GM12878 (cell line): ENCODE measurements around the gene RIPPLY2. TPM values are rescaled to one million over a fixed set of nuclear protein-coding genes. Genes with fewer than 3 reads are reported as not detected.

Experiments used
- ATAC-seq: fragments of 200-7000 bp; cut with Tn5 transposase; 3 replicates; pipeline ENCODE4 v1.9.1; 2020; ENCODE audit warnings: mild to moderate bottlenecking, moderate library complexity
- BruUV-seq: library from RNA; stranded (reverse); fragments of 400-500 nt; replicated peaks from 2 replicates; lab custom pipeline; 2021; lab: Mats Ljungman, UMichigan
- CTCF ChIA-PET: fragments of 300-600 bp; sonication (Branson Sonifier 250); formaldehyde crosslinking; extraction: SDS; loops from one replicate; lab custom pipeline; 2021; ENCODE audit warnings: inconsistent platforms; lab: Yijun Ruan, JAX
- POLR2A ChIA-PET: fragments of 350-600 bp; formaldehyde crosslinking; extraction: SDS; loops from one replicate; lab custom pipeline; 2021; ENCODE audit warnings: inconsistent platforms; lab: Charles Lee
- RAD21 ChIA-PET: fragments of 300-600 bp; sonication (Branson Sonifier 250); formaldehyde crosslinking; loops from one replicate; lab custom pipeline; 2023; ENCODE audit warnings: antibody characterized with exemption; ENCODE audit not compliant: unreplicated experiment; lab: Charles Lee
- SMC1A ChIA-PET: fragments of 300-600 bp; sonication (Branson Sonifier 250); formaldehyde crosslinking; loops from one replicate; lab custom pipeline; 2023; ENCODE audit not compliant: unreplicated experiment, uncharacterized antibody; lab: Charles Lee
- DNase-seq: peaks from one replicate; pipeline ENCODE4 v3.0.0-alpha.2; 2011; ENCODE audit warnings: low read depth, low spot score
- FAIRE-seq: peaks from 3 replicates; lab custom pipeline; 2011; peaks lifted over from hg19 to GRCh38; lab: Jason Lieb, UNC
- H2AFZ ChIP-seq: 2 replicates; pipeline ENCODE4 v1.6.0; 2011; ENCODE audit warnings: low read depth, low read length, control low read depth; ENCODE audit not compliant: control insufficient read depth
- H3K27ac ChIP-seq: 2 replicates; pipeline ENCODE4 v1.5.1; 2011; ENCODE audit warnings: control low read depth; ENCODE audit not compliant: control insufficient read depth, insufficient read depth
- H3K27me3 ChIP-seq, 2 experiments: replicated peaks in 1 of 2; 2 replicates each; pipeline versions ENCODE4 v1.6.0 to v1.6.1; 2011; ENCODE audit warnings: low read length in 1 of 2; ENCODE audit not compliant: control insufficient read depth in 2 of 2, insufficient read depth in 2 of 2
- H3K36me3 ChIP-seq, 2 experiments: 2 replicates each; pipeline ENCODE4 v1.5.1; 2011; ENCODE audit warnings: low read length in 1 of 2; ENCODE audit not compliant: control insufficient read depth in 2 of 2, insufficient read depth in 2 of 2
- H3K4me1 ChIP-seq: 2 replicates; pipeline ENCODE4 v1.6.1; 2011; ENCODE audit warnings: mild to moderate bottlenecking, low read length, moderate library complexity, mixed read lengths; ENCODE audit not compliant: control insufficient read depth, insufficient read depth
- H3K4me2 ChIP-seq: 2 replicates; pipeline ENCODE4 v1.6.0; 2011; ENCODE audit warnings: control low read depth; ENCODE audit not compliant: control insufficient read depth, insufficient read depth
- H3K4me3 ChIP-seq: fragments of 200-600 bp; sonication (generic); 2 replicates; pipeline ENCODE4 v1.5.1; 2016
- H3K79me2 ChIP-seq: 2 replicates; pipeline ENCODE4 v1.6.0; 2011; ENCODE audit warnings: low read length; ENCODE audit not compliant: control insufficient read depth, insufficient read depth
- H3K9ac ChIP-seq: 2 replicates; pipeline ENCODE4 v1.8.0; 2011; ENCODE audit warnings: low read length, control low read depth, mixed read lengths; ENCODE audit not compliant: control insufficient read depth, insufficient read depth
- H3K9me3 ChIP-seq: replicated peaks from 3 replicates; pipeline ENCODE4 v1.5.1; 2011; ENCODE audit warnings: mild to moderate bottlenecking, low read length; ENCODE audit not compliant: control insufficient read depth, insufficient read depth
- H4K20me1 ChIP-seq: 2 replicates; pipeline ENCODE4 v1.6.0; 2011; ENCODE audit not compliant: control insufficient read depth, insufficient read depth
- CEBPB ChIP-seq, 2 experiments: fragments of 150-350 bp in 1 of 2; IDR thresholded peaks; 2 replicates each; pipeline ENCODE4 v1.6.1; 2012 to 2014; ENCODE audit warnings: low read depth in 2 of 2, low read length in 2 of 2, borderline replicate concordance in 1 of 2, inconsistent platforms in 1 of 2
- EED ChIP-seq: sonication (generic); IDR thresholded peaks from 2 replicates; pipeline ENCODE4 v1.6.1; 2016; ENCODE audit warnings: antibody characterized with exemption, low read depth
- GABPA ChIP-seq: IDR thresholded peaks from 2 replicates; pipeline ENCODE4 v1.6.1; 2014; ENCODE audit warnings: antibody characterized with exemption, low read depth, mild to moderate bottlenecking, inconsistent platforms
- IRF3 ChIP-seq: fragments of 450-650 bp; IDR thresholded peaks from 2 replicates; pipeline ENCODE4 v1.6.1; 2014; ENCODE audit warnings: mild to moderate bottlenecking
- KAT2A ChIP-seq: conservative IDR thresholded peaks from 2 replicates; pipeline ENCODE4 v1.6.1; 2011; ENCODE audit warnings: low read depth, low read length; ENCODE audit not compliant: control insufficient read depth
- KLF5 ChIP-seq: fragments of 450-650 bp; IDR thresholded peaks from 2 replicates; pipeline ENCODE4 v1.6.1; 2014; ENCODE audit warnings: mild to moderate bottlenecking; ENCODE audit not compliant: partially characterized antibody
- NR2F1 ChIP-seq: fragments of 450-650 bp; conservative IDR thresholded peaks from 2 replicates; pipeline ENCODE4 v1.6.1; 2017; ENCODE audit warnings: mild to moderate bottlenecking
- PAX5 ChIP-seq: IDR thresholded peaks from 2 replicates; pipeline ENCODE4 v1.6.1; 2011; ENCODE audit warnings: low read depth, low read length, borderline replicate concordance
- RAD21 ChIP-seq: IDR thresholded peaks from 2 replicates; pipeline ENCODE4 v1.6.1; 2011; ENCODE audit warnings: mild to moderate bottlenecking, low read depth, low read length, moderate library complexity; ENCODE audit not compliant: insufficient read depth
- RELA ChIP-seq: fragments of 450-650 bp; IDR thresholded peaks from 2 replicates; pipeline ENCODE4 v1.8.0; 2014; ENCODE audit warnings: borderline replicate concordance; ENCODE audit not compliant: partially characterized antibody
- RELB ChIP-seq: fragments of 450-650 bp; IDR thresholded peaks from 2 replicates; pipeline ENCODE4 v1.6.1; 2017; ENCODE audit warnings: low read depth, mild to moderate bottlenecking, moderate library complexity
- STAT1 ChIP-seq: fragments of 450-650 bp; conservative IDR thresholded peaks from 2 replicates; pipeline ENCODE4 v1.6.1; 2014; ENCODE audit warnings: antibody characterized with exemption, mild to moderate bottlenecking
- TAF1 ChIP-seq: IDR thresholded peaks from 2 replicates; pipeline ENCODE4 v1.6.1; 2011; ENCODE audit warnings: mild to moderate bottlenecking, low read depth, low read length, borderline replicate concordance
- TCF12 ChIP-seq: IDR thresholded peaks from 2 replicates; pipeline ENCODE4 v1.6.1; 2011; ENCODE audit warnings: low read depth, mild to moderate bottlenecking, low read length
- TCF3 ChIP-seq: IDR thresholded peaks from 2 replicates; pipeline ENCODE4 v1.6.1; 2012; ENCODE audit warnings: low read depth, mild to moderate bottlenecking, low read length, borderline replicate concordance; ENCODE audit not compliant: insufficient read depth
- ZSCAN29 ChIP-seq: fragments of 450-650 bp; IDR thresholded peaks from 2 replicates; pipeline ENCODE4 v1.6.1; 2017; ENCODE audit warnings: mild to moderate bottlenecking, moderate library complexity
- WGBS: methylation state at CpG from one replicate; pipeline ENCODE4 v1.1.6; 2016; ENCODE audit warnings: low lambda C conversion rate; ENCODE audit not compliant: insufficient replicate concordance, insufficient coverage; ENCODE audit errors: missing lambda C conversion rate; 5-methylcytosine and 5-hydroxymethylcytosine counted together
- in situ Hi-C: fragments of 300-500 bp; cut with MboI; formaldehyde crosslinking; loops from 9 replicates; pipeline ENCODE4 v1.14.3; 2018; ENCODE audit warnings: mixed read lengths
- intact Hi-C: fragments of 100-400 bp; cut with micrococcal nuclease; formaldehyde crosslinking; loops from one replicate; pipeline ENCODE4 v1.14.2; 2022; ENCODE audit not compliant: unreplicated experiment
- polyA plus RNA-seq, 11 experiments: library from polyadenylated mRNA; depleted of rRNA in 4 of 11; unstranded in 6 of 11; stranded (reverse) in 5 of 11; fragments of >200 nt; fragmentation: Nextera tagmentation in 4 of 11; fragmentation: Illumina TruSeq in 1 of 11; extraction: Ambion mirVana in 4 of 11; extraction: Trizol in 1 of 11; gene quantifications; 1 replicate in 1 of 11; 2 replicates in 10 of 11; pipeline versions ENCODE4 v1.2.1 to v1.2.3, GENCODE V29; 2011 to 2016; ENCODE audit warnings: inconsistent platforms in 2 of 11, missing spikeins in 2 of 11, low read depth in 1 of 11
- total RNA-seq, 4 experiments: library from RNA; depleted of rRNA in 3 of 4; stranded (reverse); fragments of >200 nt in 3 of 4; fragmentation: Illumina TruSeq in 1 of 4; extraction: Trizol in 1 of 4; gene quantifications; 2 replicates each; pipeline versions ENCODE4 v1.2.1 to v1.2.3, GENCODE V29; 2013 to 2021
- TF ChIP-seq, protein P1 (sequence below): IDR thresholded peaks from 2 replicates; pipeline ENCODE4 v1.6.1; 2011; ENCODE audit warnings: borderline replicate concordance, low read depth, mild to moderate bottlenecking, moderate library complexity, mixed read lengths, low read length; ENCODE audit not compliant: insufficient read depth; ENCODE audit errors: extremely low read length
- TF ChIP-seq, protein P2 (sequence below): fragments of 450-650 bp; IDR thresholded peaks from 2 replicates; pipeline ENCODE4 v1.6.1; 2017; ENCODE audit warnings: mild to moderate bottlenecking, low read depth, inconsistent platforms; ENCODE audit not compliant: poor library complexity, severe bottlenecking

Gene RIPPLY2
- total and polyA plus RNA-seq, 10 of the 15 experiments (the other 5 are each of a cell fraction or from before 2014, with no cell fraction given), result 0.09 to 0.51 (median 0.17) TPM; not detected in 7

DNA sequence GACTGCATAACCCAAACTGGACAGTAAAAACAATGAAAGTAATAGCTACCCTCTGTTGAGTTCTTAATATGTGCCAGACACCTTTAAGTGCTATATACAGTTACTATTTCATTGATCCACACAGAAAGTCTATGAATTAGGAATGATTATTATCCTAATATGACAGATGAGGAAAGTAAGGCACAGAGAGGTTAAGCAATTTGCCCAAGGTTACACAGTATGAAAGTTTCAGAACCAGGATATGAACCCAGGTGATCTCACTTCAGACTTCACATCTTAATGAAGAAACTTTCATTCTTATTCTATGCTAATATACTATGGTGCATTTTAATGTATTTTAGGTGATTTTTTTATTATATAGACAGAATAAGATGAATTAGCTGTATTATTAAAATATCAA, 40.6 kb upstream of the RIPPLY2 start (continued):
- TF ChIP-seq ZSCAN29 (no peak), KAT2A (no peak), RELB (no peak)
- TF ChIP-seq, protein P1, sequence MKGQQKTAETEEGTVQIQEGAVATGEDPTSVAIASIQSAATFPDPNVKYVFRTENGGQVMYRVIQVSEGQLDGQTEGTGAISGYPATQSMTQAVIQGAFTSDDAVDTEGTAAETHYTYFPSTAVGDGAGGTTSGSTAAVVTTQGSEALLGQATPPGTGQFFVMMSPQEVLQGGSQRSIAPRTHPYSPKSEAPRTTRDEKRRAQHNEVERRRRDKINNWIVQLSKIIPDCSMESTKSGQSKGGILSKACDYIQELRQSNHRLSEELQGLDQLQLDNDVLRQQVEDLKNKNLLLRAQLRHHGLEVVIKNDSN, result no peak

GRCh38 chr6:83815631-83816272, 37.4 kb upstream of the RIPPLY2 start:
- intact Hi-C loops (no loop called here), in situ Hi-C loops (no loop called here)
- CTCF ChIA-PET, result no interaction called here
- SMC1A ChIA-PET, result no interaction called here
- 3% methylated on average over 2 of the region's 2 CpGs for WGBS
- FAIRE-seq, result no peak
- BruUV-seq, result no TSS peak
- no peaks in the 10 kb centered on the region for H3K27me3 ChIP-seq
- H3K9me3 ChIP-seq, result no peaks in the 10 kb centered on the region
- RAD21 ChIA-PET, result no interaction called here
- H3K36me3 ChIP-seq, result no peaks in the 10 kb centered on the region
- H3K4me3 ChIP-seq, result no peak overlapping the region
- H3K4me1 ChIP-seq, result no peaks in the 10 kb centered on the region
- POLR2A ChIA-PET, result no interaction called here
- H3K27ac ChIP-seq, result no peak overlapping the region
- H3K79me2 ChIP-seq, result no peaks in the 10 kb centered on the region
- H4K20me1 ChIP-seq, result no peaks in the 10 kb centered on the region
- no peak overlapping the region for H3K4me2 ChIP-seq
- H2AFZ ChIP-seq, result no peak overlapping the region
- no peak for ATAC-seq
- no peak for DNase-seq
- no peak overlapping the region for H3K9ac ChIP-seq
- TF ChIP-seq IRF3 (no peak), KLF5 (no peak), GABPA (no peak), TAF1 (no peak), TCF3 (no peak), NR2F1 (no peak), RELA (no peak), CEBPB (IDR thresholded peaks at IDR 0.05; ENCODE audit: borderline replicate concordance in 1 of 2, low read depth in 2 of 2, low read length in 2 of 2) (no peak), RAD21 (no peak), EED (no peak), TCF12 (no peak), STAT1 (no peak), PAX5 (no peak)
- TF ChIP-seq, protein P2, sequence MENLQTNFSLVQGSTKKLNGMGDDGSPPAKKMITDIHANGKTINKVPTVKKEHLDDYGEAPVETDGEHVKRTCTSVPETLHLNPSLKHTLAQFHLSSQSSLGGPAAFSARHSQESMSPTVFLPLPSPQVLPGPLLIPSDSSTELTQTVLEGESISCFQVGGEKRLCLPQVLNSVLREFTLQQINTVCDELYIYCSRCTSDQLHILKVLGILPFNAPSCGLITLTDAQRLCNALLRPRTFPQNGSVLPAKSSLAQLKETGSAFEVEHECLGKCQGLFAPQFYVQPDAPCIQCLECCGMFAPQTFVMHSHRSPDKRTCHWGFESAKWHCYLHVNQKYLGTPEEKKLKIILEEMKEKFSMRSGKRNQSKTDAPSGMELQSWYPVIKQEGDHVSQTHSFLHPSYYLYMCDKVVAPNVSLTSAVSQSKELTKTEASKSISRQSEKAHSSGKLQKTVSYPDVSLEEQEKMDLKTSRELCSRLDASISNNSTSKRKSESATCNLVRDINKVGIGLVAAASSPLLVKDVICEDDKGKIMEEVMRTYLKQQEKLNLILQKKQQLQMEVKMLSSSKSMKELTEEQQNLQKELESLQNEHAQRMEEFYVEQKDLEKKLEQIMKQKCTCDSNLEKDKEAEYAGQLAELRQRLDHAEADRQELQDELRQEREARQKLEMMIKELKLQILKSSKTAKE, result no peak
